ENCODE measurements around the gene NUP54.

NUP54 gene

GRCh38 chr4:76141241-76141640, 7.0 kb downstream of the NUP54 start:
- DNase-seq = no peak

- no peak for DNase-seq
Observed at GRCh38 chr4:76127754-76128153, 20.4 kb downstream of the NUP54 start.

GRCh38 chr4:76125816-76126215, 22.4 kb downstream of the NUP54 start:
- no peak for DNase-seq

GRCh38 chr4:76120199-76120598, 28.0 kb downstream of the NUP54 start:
- peak; percentile 5 for DNase-seq

- no peak for DNase-seq
Observed at GRCh38 chr4:76117536-76117935, 30.7 kb downstream of the NUP54 start.

- DNase-seq = no peak
Observed at GRCh38 chr4:76116821-76117220, 31.4 kb downstream of the NUP54 start.

GRCh38 chr4:76108467-76109181, 39.6 kb downstream of the NUP54 start:
- DNase-seq = no peak

GRCh38 chr4:76106442-76106841, 41.8 kb downstream of the NUP54 start:
- no peak for DNase-seq

GRCh38 chr4:76105652-76106051, 42.5 kb downstream of the NUP54 start:
- no peak for DNase-seq

GRCh38 chr4:76096076-76096475, 52.1 kb downstream of the NUP54 start:
- no peak for DNase-seq

GRCh38 chr4:76095568-76095967, 52.6 kb downstream of the NUP54 start:
- DNase-seq = no peak

- DNase-seq = no peak
Observed at GRCh38 chr4:76091052-76091451, 57.1 kb downstream of the NUP54 start.

- DNase-seq = no peak
Observed at GRCh38 chr4:76090241-76090691, 57.9 kb downstream of the NUP54 start.

- no peak for DNase-seq
Observed at GRCh38 chr4:76088719-76089118, 59.5 kb downstream of the NUP54 start.

GRCh38 chr4:76087007-76087769, 61.0 kb downstream of the NUP54 start:
- DNase-seq = peak; percentile 15

GRCh38 chr4:76084542-76084941, 63.7 kb downstream of the NUP54 start:
- no peak for DNase-seq

GRCh38 chr4:76083386-76083988, 64.7 kb downstream of the NUP54 start:
- DNase-seq = no peak

- no peak for DNase-seq
Observed at GRCh38 chr4:76078033-76078613, 70.1 kb downstream of the NUP54 start.

- no peak for DNase-seq
Observed at GRCh38 chr4:76074993-76075600, 73.1 kb downstream of the NUP54 start.

- DNase-seq = no peak
Observed at GRCh38 chr4:76074468-76074867, 73.7 kb downstream of the NUP54 start, which contains the start of gene ART3. Gene ART3 (plus strand): TSS chr4:76074709. CDS start chr4:76075890, 1,181 bp downstream.

- DNase-seq = no peak
Observed at GRCh38 chr4:76072760-76073159, 75.4 kb downstream of the NUP54 start.

GRCh38 chr4:76067652-76068286, 80.4 kb downstream of the NUP54 start:
- DNase-seq = no peak

- no peak for DNase-seq
Observed at GRCh38 chr4:76066546-76066945, 81.7 kb downstream of the NUP54 start.

All from NCI-H2171 (cell line).